B cell (primary cell): ENCODE data around the gene GDF11. TPM values are rescaled to one million over a fixed set of nuclear protein-coding genes. Genes with fewer than 3 reads are reported as not detected.

Experiments
- ATAC-seq: fragments of 200-7000 bp; cut with Tn5 transposase; one replicate; pipeline ENCODE4 v1.10.0; 2021; ENCODE audit warnings: low read depth, mild to moderate bottlenecking, moderate number of reproducible peaks, moderate library complexity
- CTCF ChIA-PET: fragments of 350-600 bp; sonication (Branson Sonifier 250); formaldehyde crosslinking; loops from one replicate; lab custom pipeline; 2021; ENCODE audit warnings: antibody characterized with exemption, inconsistent platforms; lab: Charles Lee
- POLR2A ChIA-PET: fragments of 350-600 bp; sonication (Branson Sonifier 250); formaldehyde crosslinking; loops from one replicate; lab custom pipeline; 2021; ENCODE audit warnings: antibody characterized with exemption; lab: Charles Lee
- DNase-seq: peaks from one replicate; pipeline ENCODE4 v3.0.0; 2013
- H2AFZ ChIP-seq: 2 replicates; pipeline ENCODE4 v1.6.1; 2012; ENCODE audit warnings: mild to moderate bottlenecking, low read depth, low read length; ENCODE audit not compliant: insufficient read depth, poor library complexity, severe bottlenecking
- H3K27ac ChIP-seq, 2 donors: 1 replicate in 1 of 2; 2 replicates in 1 of 2; pipeline ENCODE4 v1.5.1; 2012 to 2013; ENCODE audit warnings: low read length in 2 of 2, mild to moderate bottlenecking in 2 of 2, moderate library complexity in 1 of 2
- H3K27me3 ChIP-seq, 4 experiments: fragments of 200-600 bp in 1 of 4; sonication (generic) in 1 of 4; replicated peaks in 1 of 4; 1 replicate in 2 of 4; 2 replicates in 2 of 4; pipeline versions ENCODE4 v1.6.1 to v1.7.0; 2013 to 2016; ENCODE audit warnings: low read length in 3 of 4, mild to moderate bottlenecking in 2 of 4, mixed read lengths in 1 of 4, moderate library complexity in 1 of 4; ENCODE audit not compliant: insufficient read depth in 4 of 4, control insufficient read depth in 3 of 4; ENCODE audit errors: control extremely low read depth in 1 of 4
- H3K36me3 ChIP-seq, 2 experiments: replicated peaks in 1 of 2; 1 replicate in 1 of 2; 2 replicates in 1 of 2; pipeline versions ENCODE4 v1.6.1 to v1.7.1; 2013; ENCODE audit warnings: low read length in 1 of 2; ENCODE audit not compliant: insufficient read depth in 2 of 2, control insufficient read depth in 1 of 2; ENCODE audit errors: control extremely low read depth in 1 of 2, extremely low read depth in 1 of 2
- H3K4me1 ChIP-seq, 2 donors: fragments of 200-600 bp in 1 of 2; sonication (generic) in 1 of 2; 1 replicate in 1 of 2; 2 replicates in 1 of 2; pipeline versions ENCODE4 v1.5.1 to v1.6.1; 2013 to 2017; ENCODE audit warnings: low read length in 2 of 2; ENCODE audit not compliant: control insufficient read depth in 2 of 2, insufficient read depth in 2 of 2
- H3K4me2 ChIP-seq: replicated peaks from 2 replicates; pipeline ENCODE3; 2012; ENCODE audit warnings: mild to moderate bottlenecking, low read depth, low read length; ENCODE audit not compliant: poor library complexity, severe bottlenecking
- H3K4me3 ChIP-seq, 5 experiments: fragments of 200-600 bp in 1 of 5; sonication (generic) in 1 of 5; 1 replicate in 3 of 5; 2 replicates in 2 of 5; pipeline versions ENCODE4 v1.5.1 to v1.7.0; 2011 to 2016; ENCODE audit warnings: low read length in 4 of 5, mild to moderate bottlenecking in 4 of 5, low read depth in 2 of 5, control low read depth in 1 of 5, moderate library complexity in 1 of 5; ENCODE audit not compliant: insufficient read depth in 1 of 5; ENCODE audit errors: control extremely low read depth in 1 of 5, extremely low read depth in 1 of 5
- H3K79me2 ChIP-seq: fragments of 200-600 bp; sonication (generic); one replicate; pipeline ENCODE4 v1.6.0; 2016; ENCODE audit warnings: low read length; ENCODE audit not compliant: control insufficient read depth, insufficient read depth
- H3K9ac ChIP-seq: fragments of 200-600 bp; sonication (generic); 2 replicates; pipeline ENCODE4 v1.6.1; 2017; ENCODE audit warnings: mild to moderate bottlenecking, low read length, moderate library complexity
- H3K9me3 ChIP-seq, 3 donors: one replicate each; pipeline versions ENCODE4 v1.6.1 to v1.7.1; 2013; ENCODE audit warnings: low read length in 2 of 3; ENCODE audit not compliant: control insufficient read depth in 2 of 3, insufficient read depth in 1 of 3; ENCODE audit errors: control extremely low read depth in 1 of 3
- H4K20me1 ChIP-seq: 2 replicates; pipeline ENCODE4 v1.6.0; 2012; ENCODE audit warnings: mild to moderate bottlenecking, low read length; ENCODE audit not compliant: insufficient read depth, control insufficient read depth, poor library complexity, severe bottlenecking
- H3K27ac Mint-ChIP-seq: one replicate; pipeline ENCODE4 v1.8.0; 2021; ENCODE audit warnings: mixed read lengths
- H3K27me3 Mint-ChIP-seq: one replicate; pipeline ENCODE4 v1.8.0; 2021; ENCODE audit warnings: mixed read lengths
- H3K4me1 Mint-ChIP-seq: one replicate; pipeline ENCODE4 v1.8.0; 2021; ENCODE audit warnings: mixed read lengths
- H3K4me3 Mint-ChIP-seq: one replicate; pipeline ENCODE4 v1.8.0; 2021; ENCODE audit warnings: mixed read lengths
- H3K9me3 Mint-ChIP-seq: one replicate; pipeline ENCODE4 v1.8.0; 2022; ENCODE audit warnings: mixed read lengths; ENCODE audit not compliant: insufficient read depth
- EZH2 ChIP-seq: IDR thresholded peaks from 2 replicates; pipeline ENCODE4 v1.6.1; 2012; ENCODE audit warnings: borderline replicate concordance, low read depth, mild to moderate bottlenecking, moderate library complexity, low read length; ENCODE audit not compliant: insufficient read depth, poor library complexity, severe bottlenecking
- WGBS: methylation state at CpG from one replicate; pipeline ENCODE4 v1.1.5; 2013; ENCODE audit warnings: missing lambda C conversion rate; ENCODE audit not compliant: insufficient coverage; 5-methylcytosine and 5-hydroxymethylcytosine counted together
- intact Hi-C: fragments of 100-400 bp; cut with micrococcal nuclease; formaldehyde crosslinking; loops from one replicate; pipeline ENCODE4 v1.10.0; 2022
- polyA plus RNA-seq: library from polyadenylated mRNA; depleted of rRNA; stranded (reverse); fragments of >200 nt; gene quantifications from 2 replicates; pipeline ENCODE4 v1.2.3, GENCODE V29; 2012
- total RNA-seq, 2 donors: library from RNA; stranded (reverse); fragments of 120-200 nt in 1 of 2; gene quantifications; 1 replicate in 1 of 2; 2 replicates in 1 of 2; pipeline versions ENCODE4 v1.2.3 to v1.2.4, GENCODE V29; 2013 to 2022
- TF ChIP-seq, protein P1 (sequence below): fragments of 200-600 bp; IDR thresholded peaks from one replicate; pipeline ENCODE4 v1.8.0; 2022; ENCODE audit warnings: antibody characterized with exemption, mild to moderate bottlenecking

GDF11 gene
- total and polyA plus RNA-seq, 2 donors (not counting 1 experiment from before 2014, with no cell fraction given) = 4.4 to 11.3 TPM

GRCh38 chr12:55697686-55698085, 45.2 kb upstream of the GDF11 start:
- no peaks in the 10 kb centered on the region for H3K27me3 Mint-ChIP-seq
- DNase-seq = no peak
- H3K27ac ChIP-seq = no peak overlapping the region
- peaks cover 0 to 3% (median 0%) of the 10 kb centered on the region in 4 experiments for H3K27me3 ChIP-seq
- no peak overlapping the region for H3K27ac Mint-ChIP-seq
- no peaks in the 10 kb centered on the region for H3K9me3 ChIP-seq
- H3K4me1 Mint-ChIP-seq = no peaks in the 10 kb centered on the region
- no peak overlapping the region for H3K4me3 Mint-ChIP-seq
- H3K9ac ChIP-seq = no peak overlapping the region
- H2AFZ ChIP-seq = no peak overlapping the region
- no peak overlapping the region for H3K4me3 ChIP-seq
- H3K4me2 ChIP-seq = no peak overlapping the region
- POLR2A ChIA-PET = no interaction called here
- no peaks in the 10 kb centered on the region for H3K36me3 ChIP-seq
- H3K9me3 Mint-ChIP-seq = no peaks in the 10 kb centered on the region
- WGBS = 89% methylated on average over 5 of the region's 7 CpGs
- TF ChIP-seq, protein P1, sequence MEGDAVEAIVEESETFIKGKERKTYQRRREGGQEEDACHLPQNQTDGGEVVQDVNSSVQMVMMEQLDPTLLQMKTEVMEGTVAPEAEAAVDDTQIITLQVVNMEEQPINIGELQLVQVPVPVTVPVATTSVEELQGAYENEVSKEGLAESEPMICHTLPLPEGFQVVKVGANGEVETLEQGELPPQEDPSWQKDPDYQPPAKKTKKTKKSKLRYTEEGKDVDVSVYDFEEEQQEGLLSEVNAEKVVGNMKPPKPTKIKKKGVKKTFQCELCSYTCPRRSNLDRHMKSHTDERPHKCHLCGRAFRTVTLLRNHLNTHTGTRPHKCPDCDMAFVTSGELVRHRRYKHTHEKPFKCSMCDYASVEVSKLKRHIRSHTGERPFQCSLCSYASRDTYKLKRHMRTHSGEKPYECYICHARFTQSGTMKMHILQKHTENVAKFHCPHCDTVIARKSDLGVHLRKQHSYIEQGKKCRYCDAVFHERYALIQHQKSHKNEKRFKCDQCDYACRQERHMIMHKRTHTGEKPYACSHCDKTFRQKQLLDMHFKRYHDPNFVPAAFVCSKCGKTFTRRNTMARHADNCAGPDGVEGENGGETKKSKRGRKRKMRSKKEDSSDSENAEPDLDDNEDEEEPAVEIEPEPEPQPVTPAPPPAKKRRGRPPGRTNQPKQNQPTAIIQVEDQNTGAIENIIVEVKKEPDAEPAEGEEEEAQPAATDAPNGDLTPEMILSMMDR = no peak
- TF ChIP-seq EZH2 = no peak
- no peaks in the 10 kb centered on the region for H4K20me1 ChIP-seq
- ATAC-seq = no peak
- CTCF ChIA-PET = no interaction called here
- intact Hi-C loops = no loop called here
- no peaks in the 10 kb centered on the region for H3K4me1 ChIP-seq
- no peaks in the 10 kb centered on the region for H3K79me2 ChIP-seq

DNA sequence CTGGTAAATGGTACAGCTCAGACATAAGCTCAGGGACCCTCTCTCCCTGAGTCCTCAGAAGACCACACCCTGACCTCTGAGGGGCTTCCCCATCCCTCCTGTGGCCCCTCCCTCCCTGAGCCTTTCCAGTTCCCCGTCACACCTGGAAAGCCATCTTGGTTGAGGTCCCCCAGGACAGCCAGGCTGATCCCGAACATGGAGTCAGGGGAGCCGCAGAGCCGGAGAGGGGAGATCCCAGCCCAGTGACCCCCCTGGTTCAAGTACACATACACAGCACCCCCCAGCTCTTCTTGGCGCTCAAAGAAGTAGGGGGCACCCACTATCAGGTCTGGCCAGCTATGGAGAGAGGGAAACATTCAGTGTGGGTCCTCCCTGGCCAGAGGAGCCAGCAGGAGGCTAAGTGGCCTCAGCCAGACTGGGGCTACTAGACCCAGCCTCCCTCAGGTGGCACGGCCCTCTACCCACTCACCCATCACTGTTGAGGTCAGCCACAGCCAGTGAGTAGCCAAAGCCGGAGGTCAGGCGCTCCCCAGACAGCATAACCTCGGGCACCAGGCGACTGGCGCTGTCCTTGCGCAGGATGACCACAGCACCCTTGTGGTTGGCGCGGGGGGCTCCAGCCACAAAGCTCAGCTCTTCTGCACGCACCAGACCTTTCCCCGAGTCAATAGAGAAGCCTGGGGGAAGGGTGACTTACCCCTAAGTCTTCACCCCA, 44.5 kb upstream of the GDF11 start:
- DNase-seq (no peak), ATAC-seq (no peak)
- H3K4me1 Mint-ChIP-seq = no peaks in the 10 kb centered on the region
- no peaks in the 10 kb centered on the region for H4K20me1 ChIP-seq
- H3K36me3 ChIP-seq = no peaks in the 10 kb centered on the region
- no peaks in the 10 kb centered on the region for H3K9me3 ChIP-seq
- H3K27ac ChIP-seq = no peak overlapping the region
- ChIA-PET POLR2A (no interaction called here), CTCF (no interaction called here)
- H3K4me3 ChIP-seq = no peak overlapping the region
- H3K27ac Mint-ChIP-seq = no peak overlapping the region
- intact Hi-C loops = no loop called here
- H3K79me2 ChIP-seq = no peaks in the 10 kb centered on the region
- 90% methylated on average over 10 of the region's 16 CpGs for WGBS
- H3K9me3 Mint-ChIP-seq = no peaks in the 10 kb centered on the region
- H2AFZ ChIP-seq = no peak overlapping the region
- no peaks in the 10 kb centered on the region for H3K27me3 Mint-ChIP-seq
- peaks cover 0 to 3% (median 0%) of the 10 kb centered on the region in 4 experiments for H3K27me3 ChIP-seq
- H3K4me3 Mint-ChIP-seq = no peak overlapping the region
- H3K4me1 ChIP-seq = no peaks in the 10 kb centered on the region
- no peak overlapping the region for H3K9ac ChIP-seq
- TF ChIP-seq, protein P1 = no peak
- no peak for TF ChIP-seq EZH2
- no peak overlapping the region for H3K4me2 ChIP-seq
